DMS79 treated with DMSO at 0.1 percent for 48 hours (cell line): ENCODE measurements around the gene RBM15B.
"Not testable (repeated sequence)": the region's sequence is repeated elsewhere in the genome, so short reads cannot be mapped to it uniquely, and the experiment has no call there.

Experiments
- DNase-seq: peaks from one replicate; lab custom pipeline; 2025; lab: John Stamatoyannopoulos, UW

Gene RBM15B

DNA sequence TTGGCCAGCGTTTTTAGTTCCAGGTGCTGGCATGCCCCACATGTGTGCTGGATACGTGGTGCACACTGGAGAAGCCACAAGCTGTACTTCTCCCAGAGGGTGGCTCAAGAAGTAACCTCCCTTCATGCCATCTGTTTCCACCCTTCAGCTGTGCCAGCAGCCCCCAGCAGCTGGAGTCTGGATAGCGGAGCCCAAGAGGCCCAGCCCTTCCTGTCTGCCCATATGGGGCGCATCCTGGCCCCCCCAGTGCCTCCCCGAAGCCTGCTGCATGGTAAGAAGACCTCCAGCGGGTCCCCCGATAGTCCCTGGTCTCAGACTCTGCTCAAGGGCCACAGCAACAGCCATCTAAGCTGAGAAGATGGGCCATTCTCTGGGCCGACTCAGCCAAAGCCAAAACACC is 11.8 kb upstream of the RBM15B start:
- DNase-seq = no peak

DNA sequence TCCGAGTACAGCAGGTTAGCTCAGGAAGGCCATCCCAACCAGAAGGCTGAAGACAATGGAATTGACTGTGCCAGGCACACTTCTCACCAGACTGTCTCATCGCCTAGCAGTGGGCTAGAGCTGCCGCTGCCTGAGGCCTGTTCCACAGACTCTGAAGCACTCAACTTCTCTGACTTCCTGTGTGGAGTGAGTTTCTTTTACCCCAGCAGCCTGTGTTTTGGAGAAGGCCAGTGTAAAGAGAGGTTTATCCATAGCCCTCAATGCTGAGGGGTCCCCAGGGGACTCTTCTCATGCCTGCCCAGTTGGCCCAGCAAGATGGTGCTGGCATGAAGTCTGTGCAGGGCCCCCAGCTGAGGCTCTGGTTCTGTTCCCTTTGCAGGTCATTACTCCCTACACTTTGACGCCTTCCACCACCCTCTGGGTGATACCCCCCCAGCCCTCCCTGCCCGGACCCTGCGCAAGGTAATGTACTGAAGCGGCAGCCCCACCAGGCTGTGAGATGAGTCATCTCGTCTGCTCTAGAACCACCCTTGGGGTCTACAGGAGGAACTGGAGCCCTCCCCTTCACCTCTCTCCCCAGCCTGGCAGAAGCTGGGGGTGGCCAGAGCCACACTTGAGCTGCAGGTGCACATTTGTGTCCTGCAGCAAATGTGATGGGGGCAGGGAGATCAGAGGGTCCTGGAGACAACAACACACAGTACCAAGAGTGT is 11.2 kb upstream of the RBM15B start:
- DNase-seq = no peak

DNA sequence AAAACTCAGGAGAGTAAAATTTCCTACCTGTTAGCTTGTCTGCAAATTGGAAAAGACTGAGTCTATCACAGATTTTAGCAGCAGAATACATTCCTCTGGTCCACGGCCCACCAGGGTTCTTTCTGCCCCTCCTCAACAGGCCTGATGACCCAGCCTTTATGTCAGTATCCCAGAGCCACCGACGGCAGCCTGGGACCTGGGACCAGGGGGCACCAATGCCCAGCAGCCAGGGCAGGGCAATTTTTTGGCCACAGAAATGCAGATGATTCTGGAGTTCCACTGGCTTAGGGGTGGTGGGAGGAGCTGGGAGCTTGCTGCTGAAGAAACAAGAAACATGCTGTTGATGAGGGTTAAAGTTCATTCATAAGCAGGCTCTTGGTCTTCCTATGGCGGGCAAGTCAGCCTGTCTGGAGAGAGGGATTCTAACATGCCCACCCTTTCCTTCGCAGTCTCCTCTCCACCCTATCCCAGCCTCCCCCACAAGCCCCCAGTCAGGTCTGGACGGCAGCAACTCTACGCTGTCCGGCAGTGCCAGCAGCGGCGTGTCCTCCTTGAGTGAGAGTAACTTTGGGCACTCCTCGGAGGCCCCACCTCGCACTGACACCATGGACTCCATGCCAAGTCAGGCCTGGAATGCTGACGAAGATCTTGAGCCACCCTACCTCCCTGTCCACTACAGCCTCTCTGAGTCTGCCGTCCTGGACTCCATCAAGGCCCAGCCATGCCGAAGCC is 10.3 kb upstream of the RBM15B start:
- DNase-seq = no peak

DNA sequence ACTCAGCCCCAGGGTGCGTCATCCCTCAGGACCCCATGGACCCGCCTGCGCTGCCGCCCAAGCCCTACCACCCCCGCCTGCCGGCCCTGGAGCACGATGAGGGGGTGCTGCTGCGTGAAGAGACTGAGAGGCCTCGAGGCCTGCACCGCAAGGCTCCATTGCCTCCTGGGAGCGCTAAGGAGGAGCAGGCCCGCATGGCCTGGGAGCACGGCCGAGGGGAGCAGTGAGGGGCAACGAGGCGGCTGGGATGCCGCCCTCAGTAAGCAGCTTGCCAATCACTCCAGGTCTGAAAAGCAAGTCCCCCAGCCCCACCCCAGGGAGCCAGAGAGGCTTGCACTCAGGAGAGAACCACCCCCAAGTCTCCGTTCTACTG is 9.8 kb upstream of the RBM15B start:
- DNase-seq = no peak

DNA sequence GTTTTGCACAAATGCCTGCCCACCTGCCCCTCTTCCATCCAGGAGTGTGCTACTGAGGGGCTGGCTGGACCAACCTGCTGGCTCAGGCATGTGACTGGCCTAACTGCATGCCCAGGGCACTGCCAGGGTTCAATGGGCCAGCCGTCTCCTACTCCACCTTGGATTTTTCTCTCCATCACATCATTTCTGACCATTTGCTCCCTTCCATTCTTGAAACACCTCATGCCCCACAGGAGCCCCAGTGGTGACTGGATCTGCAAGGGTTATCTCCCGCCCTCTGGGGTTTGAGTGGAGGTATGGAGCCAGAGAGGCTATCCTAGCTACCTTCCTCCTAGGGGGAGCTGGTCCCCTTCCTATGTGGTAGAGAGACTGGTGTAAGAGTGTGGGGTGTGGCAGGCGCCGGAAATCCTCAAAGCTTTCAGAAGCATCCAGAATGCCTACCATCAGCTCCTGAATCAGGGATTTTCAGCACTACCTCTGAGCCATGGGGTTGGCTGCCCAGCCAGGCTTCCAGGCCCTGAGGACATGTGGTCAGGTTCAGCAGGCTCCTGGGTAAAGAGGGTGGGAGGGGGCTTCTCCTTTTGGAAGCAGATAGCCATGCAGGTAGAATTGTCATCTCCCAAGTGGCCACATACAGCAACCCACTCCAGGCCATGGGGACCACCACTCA is 8.9 kb upstream of the RBM15B start:
- DNase-seq = no peak

DNA sequence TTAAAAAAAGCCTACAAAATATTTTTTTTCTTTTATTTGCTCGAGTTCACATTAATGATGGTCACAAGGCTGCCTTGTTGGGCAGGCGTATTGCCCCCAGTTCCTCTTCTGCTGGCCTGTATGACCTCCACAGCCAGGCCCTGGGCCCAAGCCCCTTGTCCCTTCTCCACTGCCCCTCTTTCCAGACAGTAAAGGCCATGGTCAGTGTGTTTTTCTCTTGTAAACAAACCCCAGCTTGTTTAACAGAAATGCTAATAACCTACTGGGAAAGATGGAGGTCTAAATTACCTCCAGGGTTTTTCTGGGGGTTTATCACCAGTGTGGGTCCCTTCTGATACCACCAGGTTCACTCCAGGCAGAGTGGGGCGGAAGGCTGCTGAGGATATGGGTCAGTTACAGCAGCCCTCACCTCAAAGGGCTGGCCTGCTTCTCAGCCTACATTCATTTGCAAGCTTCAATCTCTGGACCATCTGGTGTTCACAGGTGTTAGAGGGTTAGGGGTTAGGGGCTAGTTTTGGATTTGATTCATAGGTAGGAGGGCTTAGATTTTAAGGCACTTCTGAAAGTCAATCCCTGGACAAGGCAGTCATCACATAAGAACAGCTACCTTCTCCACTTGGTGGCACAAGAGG is 8.0 kb upstream of the RBM15B start:
- no peak for DNase-seq

DNA sequence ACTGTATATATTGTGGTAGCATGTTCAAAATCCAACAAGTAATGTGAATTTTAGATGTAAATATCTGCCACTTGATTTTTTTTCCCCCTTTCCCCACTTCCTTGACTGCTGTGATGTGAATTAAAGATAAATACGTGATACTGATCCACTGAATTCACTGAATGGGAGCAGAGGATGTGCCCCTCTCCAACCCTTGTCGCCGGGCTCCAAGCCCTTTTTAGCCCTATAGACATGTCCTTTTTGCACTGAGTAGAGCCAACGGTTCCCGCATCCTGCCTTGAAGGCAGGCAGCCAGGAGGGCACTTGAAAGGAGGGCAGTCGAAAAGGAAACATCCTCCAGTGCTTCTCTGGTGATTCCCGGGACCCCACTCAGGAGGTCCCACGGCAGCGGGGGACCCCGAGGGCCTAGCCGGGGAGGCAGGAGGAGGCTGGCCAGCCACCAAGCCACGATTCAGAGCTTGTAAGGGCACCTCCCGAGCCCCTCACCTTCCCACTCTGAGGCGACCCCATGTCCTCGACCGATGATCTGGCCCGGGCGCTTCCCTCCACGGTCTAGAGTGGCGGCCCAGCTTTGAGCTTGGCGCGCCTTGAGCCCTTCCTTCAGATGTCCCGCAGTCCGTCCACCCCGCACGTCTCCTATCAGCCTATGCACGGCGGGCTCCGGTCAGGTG is 6.9 kb upstream of the RBM15B start:
- no peak for DNase-seq

DNA sequence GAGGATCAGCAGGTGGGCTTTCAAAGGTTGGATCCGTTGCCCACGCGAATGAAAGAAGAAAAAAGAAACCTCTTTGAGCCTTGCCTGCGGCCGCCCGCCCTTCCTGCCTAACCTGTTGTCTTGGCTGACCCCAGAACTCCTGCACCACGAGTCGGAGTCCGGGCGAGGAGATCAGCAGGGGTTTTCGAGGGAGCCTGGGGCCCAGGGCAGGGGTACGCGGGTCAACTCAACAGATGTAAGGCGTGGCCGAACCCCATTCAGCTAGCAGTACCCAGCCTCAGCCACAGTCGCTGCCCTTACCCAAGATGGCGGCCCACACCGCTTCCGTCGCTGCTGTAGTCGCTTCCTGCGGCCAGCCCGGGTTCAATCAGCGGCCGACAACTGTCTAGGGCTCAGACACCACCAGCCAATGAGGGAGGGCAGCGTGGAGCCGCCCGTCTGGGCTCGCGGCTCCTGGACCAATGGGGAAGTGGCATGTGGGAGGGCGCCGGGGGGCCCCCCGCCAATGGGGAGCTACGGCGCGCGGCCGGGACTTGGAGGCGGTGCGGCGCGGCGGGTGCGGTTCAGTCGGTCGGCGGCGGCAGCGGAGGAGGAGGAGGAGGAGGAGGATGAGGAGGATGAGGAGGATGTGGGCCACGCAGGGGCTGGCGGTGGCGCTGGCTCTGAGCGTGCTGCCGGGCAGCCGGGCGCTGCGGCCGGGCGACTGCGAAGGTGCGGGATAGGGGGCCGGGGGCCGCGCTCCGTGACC is 6.2 kb upstream of the RBM15B start, which contains the start of gene MANF:
TSS of gene MANF (plus strand) at position 566 of the 748 bp plus-strand sequence. CDS start at position 618, 52 bp downstream.
- peak; percentile 83 for DNase-seq

DNA sequence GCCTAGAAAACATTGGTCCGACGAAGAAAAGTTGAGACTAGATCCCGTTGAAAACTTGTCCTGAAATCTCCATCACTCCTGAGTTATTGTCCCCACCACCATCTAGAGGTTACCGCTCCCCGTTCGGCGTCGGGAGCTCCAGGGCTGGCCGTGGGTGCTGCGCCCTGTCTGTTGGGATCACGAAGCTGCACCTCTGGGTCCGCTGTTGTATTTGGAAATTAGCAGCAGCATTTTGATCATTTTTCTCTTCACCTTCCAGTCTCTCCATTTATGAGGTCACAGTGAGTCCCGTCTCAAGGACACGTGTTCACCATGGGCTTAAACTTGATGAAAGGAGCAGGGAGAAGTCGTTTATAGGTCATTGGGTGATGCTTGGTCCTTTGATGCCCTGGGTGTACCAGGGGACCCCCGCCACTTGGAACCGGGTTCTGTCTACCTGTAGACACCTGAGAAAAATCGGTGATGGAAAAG is 5.4 kb upstream of the RBM15B start:
- DNase-seq = no peak

DNA sequence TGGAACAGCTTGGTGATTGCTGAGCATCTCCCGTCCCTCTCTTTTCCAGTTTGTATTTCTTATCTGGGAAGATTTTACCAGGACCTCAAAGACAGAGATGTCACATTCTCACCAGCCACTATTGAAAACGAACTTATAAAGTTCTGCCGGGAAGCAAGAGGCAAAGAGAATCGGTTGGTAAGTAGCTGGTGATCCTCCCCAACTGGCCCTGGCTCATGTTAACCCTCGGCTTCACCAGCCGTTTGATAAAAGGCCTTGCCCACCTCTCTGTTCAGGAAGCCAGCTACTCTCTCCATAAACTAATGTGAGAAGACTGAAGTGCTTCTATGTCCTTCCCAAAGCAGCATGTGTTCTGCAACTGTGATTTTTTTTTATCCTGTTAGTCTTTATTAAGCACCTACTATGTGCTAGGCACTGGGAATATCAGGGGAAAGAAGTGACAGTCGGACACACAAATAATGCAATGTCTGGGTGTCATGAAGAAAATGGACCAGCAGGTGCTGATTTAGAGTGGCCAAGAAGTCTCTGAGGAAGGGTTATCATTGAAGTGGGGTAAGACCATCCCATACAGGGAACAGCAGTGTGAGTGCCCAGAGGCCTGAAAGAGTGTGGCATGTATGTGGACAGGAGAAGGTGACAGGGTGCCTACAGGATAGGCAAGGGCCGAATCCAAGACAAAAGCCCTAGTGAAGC is 4.8 kb upstream of the RBM15B start:
- DNase-seq = no peak

DNA sequence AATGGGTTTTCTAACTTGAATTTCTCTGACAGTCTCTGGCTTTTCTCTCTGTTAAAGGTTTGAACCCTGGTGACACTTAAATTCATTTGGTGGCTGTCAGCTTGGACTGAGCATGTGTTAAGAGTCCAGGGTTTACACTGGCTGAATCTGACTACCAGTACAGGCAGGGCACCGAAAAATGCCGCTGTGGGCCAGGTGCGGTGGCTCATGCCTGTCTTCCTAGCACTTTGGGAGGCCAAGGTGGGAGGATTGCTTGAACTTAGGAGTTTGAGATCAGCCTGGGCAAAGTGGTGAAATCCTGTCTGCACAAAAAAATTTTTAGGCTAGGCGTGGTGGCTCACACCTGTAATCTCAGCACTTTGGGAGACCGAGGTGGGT is 4.2 kb upstream of the RBM15B start:
- DNase-seq = no peak

DNA sequence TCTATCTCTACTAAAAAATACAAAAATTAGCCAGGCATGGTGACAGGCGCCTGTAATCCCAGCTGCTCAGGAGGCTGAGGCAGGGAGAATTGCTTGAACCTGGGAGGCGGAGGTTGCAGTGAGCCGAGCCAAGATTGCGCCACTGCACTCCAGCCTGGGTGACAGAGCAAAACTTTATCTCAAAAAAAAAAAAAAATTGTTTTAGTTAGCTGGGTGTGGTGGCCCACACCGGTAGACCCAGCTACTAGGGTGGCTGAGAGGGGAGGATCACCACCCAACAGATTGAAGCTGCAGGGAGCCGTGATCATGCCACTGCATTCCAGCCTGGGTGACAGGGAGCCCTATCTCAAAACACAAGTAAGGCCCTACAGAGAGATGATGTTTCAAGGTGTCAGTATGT is 3.8 kb upstream of the RBM15B start:
- DNase-seq = not testable (repeated sequence)

DNA sequence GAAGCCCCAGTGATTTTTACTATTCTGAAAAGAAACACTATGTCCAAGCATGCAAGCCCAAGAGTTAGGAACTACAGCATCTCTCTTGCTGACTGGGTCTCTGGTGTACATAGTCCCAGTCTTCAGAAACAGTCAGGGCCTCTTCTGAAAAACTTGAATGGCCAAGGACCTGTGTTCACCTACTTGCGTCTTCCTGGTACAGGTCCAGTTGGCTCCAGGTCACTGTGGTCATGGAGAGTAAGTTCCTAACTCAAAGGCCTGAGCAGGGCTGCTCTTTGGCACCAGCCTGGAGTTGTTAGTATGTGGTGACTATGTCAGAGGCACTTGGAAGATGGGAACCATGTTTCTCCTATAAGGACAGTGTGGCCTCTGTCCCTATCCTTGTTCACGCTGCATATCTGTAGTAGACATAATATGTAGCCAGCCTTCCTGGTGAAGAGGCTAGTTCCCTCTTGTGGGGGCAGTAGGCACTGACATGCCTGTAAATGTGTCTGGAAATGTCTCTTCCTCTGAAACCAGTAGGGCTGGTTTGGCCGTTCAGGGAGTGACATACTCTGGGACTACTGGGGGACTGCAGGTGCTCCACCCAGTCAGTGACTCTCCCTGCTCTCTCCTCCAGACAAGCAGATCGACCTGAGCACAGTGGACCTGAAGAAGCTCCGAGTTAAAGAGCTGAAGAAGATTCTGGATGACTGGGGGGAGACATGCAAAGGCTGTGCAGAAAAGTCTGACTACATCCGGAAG is 2.6 kb upstream of the RBM15B start:
- DNase-seq = peak; percentile 2

DNA sequence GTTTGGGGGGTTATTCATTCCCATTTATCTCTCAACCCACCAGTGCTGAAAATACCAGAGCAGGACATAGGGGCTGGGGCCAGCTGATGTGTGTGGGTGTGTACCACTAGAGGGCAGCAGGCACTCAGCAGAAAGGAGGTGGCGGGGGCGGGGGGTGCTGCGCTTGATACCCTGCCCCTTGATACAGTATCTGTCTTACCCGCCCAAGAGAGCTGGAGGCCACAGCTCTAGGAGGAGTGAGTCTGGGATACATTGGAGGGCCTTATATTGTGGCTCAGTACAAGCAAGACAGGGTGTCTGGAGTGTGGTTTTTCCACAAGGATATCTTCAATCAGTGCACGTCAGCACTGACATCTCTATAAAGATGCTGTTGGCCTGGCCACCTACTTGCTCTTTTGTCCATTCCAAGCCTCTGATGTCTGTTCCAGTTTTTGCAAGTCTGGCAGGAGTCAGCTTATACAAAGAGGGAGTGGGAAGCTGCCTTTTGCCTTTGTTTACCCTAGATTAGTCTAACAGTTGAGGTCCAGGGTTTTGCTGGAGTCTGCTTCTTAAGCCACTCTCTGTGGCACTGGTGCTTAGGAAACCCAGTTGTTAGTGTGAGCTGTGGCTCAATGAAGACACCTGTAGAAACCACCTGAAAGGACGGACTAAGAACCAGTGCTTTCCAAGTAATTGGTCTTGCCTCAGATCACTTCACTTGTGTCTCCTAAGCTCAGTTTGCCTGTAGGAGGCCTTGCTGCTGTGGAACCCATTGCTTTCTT is 1.5 kb upstream of the RBM15B start:
- DNase-seq = no peak

DNA sequence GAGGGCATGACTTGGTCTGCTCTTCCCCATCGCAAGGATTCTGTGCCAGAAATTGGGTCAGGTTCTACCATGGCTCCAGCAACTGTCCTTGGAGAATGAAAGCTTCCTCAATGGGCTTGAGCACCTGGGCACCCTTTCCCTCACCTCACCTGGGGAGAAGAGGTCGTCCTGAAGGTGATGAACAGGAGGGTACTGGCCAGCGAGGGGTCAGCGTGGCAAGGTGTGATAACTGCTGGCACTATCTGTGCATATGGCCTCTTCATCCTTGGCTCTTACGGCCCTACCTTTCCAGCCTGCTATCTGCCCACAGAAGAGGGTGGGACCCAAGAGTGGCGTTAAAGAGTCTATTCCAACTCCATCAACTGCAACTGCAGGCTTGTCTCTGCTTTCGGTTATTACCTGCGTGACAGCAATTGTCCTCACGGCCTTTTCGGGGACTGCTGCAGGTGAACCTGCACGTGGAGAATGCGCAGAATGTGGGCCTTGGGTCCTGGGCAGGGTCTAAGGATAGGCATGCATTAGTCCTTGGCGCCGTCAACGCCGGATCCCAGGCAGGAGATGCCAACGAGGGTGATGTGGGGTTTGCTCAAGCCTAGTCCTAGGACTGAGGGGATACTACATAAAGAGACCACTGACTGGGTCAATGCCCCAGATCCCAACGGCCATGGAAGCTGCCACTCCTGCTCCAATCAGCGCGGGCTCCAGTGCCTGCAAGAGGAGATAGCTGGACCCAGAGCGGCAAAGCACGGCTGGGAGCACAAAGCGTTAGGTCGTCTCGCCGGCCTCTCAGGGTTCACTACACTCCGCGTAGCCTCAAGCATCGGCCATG is 625 bp upstream of the RBM15B start:
- no peak for DNase-seq

DNA sequence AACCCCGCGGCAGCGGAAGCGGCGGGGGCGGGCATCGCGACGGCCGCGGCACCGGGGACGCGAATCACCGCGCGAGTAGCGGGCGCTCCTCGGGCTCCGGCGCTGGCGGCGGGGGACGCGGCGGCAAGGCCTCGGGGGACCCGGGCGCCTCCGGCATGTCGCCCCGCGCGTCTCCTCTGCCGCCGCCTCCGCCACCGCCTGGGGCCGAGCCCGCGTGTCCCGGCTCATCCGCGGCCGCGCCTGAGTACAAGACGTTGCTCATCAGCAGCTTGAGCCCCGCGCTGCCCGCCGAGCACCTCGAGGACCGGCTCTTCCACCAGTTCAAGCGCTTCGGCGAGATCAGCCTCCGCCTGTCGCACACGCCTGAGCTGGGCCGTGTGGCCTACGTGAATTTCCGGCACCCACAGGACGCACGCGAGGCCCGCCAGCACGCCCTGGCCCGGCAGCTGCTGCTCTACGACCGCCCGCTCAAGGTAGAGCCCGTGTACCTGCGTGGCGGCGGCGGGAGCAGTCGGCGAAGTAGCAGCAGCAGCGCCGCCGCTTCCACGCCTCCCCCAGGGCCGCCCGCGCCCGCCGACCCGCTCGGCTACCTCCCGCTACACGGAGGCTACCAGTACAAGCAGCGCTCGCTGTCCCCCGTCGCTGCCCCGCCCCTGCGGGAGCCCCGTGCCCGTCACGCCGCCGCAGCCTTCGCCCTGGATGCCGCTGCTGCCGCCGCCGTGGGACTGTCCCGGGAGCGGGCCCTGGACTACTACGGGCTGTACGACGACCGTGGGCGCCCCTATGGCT is 675 bp downstream of the RBM15B start:
- no peak for DNase-seq

DNA sequence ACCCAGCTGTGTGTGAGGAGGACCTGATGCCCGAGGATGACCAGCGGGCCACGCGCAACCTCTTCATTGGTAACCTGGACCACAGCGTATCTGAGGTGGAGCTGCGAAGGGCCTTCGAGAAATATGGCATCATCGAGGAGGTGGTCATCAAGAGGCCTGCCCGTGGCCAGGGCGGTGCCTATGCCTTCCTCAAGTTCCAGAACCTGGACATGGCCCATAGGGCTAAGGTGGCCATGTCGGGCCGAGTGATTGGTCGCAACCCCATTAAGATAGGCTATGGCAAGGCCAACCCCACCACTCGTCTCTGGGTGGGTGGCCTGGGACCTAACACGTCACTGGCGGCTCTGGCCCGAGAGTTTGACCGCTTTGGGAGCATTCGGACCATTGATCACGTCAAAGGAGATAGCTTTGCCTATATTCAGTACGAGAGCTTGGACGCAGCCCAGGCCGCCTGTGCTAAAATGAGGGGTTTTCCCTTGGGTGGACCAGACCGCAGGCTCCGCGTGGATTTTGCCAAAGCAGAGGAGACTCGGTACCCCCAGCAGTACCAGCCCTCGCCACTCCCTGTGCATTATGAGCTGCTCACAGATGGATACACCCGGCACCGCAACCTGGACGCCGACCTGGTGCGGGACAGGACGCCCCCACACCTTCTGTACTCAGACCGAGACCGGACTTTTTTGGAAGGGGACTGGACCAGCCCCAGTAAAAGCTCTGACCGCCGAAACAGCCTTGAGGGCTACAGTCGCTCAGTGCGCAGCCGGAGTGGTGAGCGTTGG is 1.5 kb downstream of the RBM15B start:
- DNase-seq = no peak
